Fibroblast of lung (primary cell): ENCODE results near the gene LIPF.

ENCODE experiments used
- EZH2 ChIP-seq: IDR thresholded peaks from 2 replicates; pipeline ENCODE4 v1.5.1; 2012; ENCODE audit warnings: low read length, control low read depth, mild to moderate bottlenecking; ENCODE audit errors: missing control alignments
- TF ChIP-seq, protein P1 (sequence below), 2 donors: IDR thresholded peaks in 1 of 2; conservative IDR thresholded peaks in 1 of 2; 1 replicate in 1 of 2; 2 replicates in 1 of 2; pipeline ENCODE4 v1.5.1; 2011 to 2012; ENCODE audit warnings: low read length in 2 of 2, control low read depth in 1 of 2, inconsistent platforms in 1 of 2, low read depth in 1 of 2, mild to moderate bottlenecking in 1 of 2

DNA sequence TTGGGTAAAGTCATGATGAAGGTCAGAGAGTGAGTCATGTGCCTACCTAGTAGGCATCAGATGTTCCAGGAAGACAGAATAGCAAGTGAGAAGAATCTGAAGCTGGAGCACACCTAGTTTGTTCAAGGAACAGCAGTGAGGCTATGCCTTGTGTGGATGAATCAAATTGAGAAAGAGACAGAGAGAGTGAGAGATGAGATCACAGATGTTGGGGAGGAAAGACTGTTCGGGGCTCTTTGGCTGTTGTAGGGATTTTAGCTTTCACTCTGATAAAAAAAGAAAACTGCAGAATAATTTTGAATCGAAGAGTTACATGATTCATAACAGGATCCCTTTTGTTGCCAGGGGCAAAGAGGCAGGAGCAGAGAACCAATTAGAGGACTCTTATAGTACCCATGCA is 6.3 kb downstream of the LIPF start:
- TF ChIP-seq, protein P1, sequence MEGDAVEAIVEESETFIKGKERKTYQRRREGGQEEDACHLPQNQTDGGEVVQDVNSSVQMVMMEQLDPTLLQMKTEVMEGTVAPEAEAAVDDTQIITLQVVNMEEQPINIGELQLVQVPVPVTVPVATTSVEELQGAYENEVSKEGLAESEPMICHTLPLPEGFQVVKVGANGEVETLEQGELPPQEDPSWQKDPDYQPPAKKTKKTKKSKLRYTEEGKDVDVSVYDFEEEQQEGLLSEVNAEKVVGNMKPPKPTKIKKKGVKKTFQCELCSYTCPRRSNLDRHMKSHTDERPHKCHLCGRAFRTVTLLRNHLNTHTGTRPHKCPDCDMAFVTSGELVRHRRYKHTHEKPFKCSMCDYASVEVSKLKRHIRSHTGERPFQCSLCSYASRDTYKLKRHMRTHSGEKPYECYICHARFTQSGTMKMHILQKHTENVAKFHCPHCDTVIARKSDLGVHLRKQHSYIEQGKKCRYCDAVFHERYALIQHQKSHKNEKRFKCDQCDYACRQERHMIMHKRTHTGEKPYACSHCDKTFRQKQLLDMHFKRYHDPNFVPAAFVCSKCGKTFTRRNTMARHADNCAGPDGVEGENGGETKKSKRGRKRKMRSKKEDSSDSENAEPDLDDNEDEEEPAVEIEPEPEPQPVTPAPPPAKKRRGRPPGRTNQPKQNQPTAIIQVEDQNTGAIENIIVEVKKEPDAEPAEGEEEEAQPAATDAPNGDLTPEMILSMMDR (conservative IDR thresholded peaks at IDR 0.05 in 1 of 2, IDR thresholded peaks at IDR 0.05 in 1 of 2; ENCODE audit: low read depth in 1 of 2, low read length in 2 of 2) = no peak
- TF ChIP-seq EZH2 = no peak
